Measurements from ENCODE around the gene KCTD14. TPM values are rescaled to one million over a fixed set of nuclear protein-coding genes. Genes with fewer than 3 reads are reported as not detected.

The KCTD14 gene
- total RNA-seq, 2 donors from 2014 or later, result 7.6 to 12.2 TPM

- Histone ChIP-seq H3K27ac (no peak overlapping the region), H3K4me1 (no peaks in the 10 kb centered on the region), H3K27me3 (no peaks in the 10 kb centered on the region), H3K4me3 (no peak overlapping the region), H3K36me3 (replicated peaks in 1 of 2; ENCODE audit: insufficient read depth in 1 of 2, low read depth in 2 of 2) (peaks cover 1 to 15% of the 10 kb centered on the region in 2 donors), H3K9me3 (no peaks in the 10 kb centered on the region)
- ATAC-seq (no peak), DNase-seq (no peak)
- no peak for TF ChIP-seq POLR2A (IDR thresholded peaks at IDR 0.05)
- TF ChIP-seq CTCF (IDR thresholded peaks at IDR 0.05), result no peak
- WGBS, 2 donors, result 91 to 100% methylated on average over 2 of the region's 2 CpGs
- intact Hi-C loops (cut with DNase I), result no loop called here
Measured at GRCh38 chr11:77981346-77981947, 41.6 kb downstream of the KCTD14 start.

- DNase-seq (no peak), ATAC-seq (no peak)
- WGBS, 2 donors, result 84 to 100% methylated on average over 2 of the region's 2 CpGs
- H3K27ac ChIP-seq, result no peak overlapping the region
- no peaks in the 10 kb centered on the region for H3K27me3 ChIP-seq
- H3K9me3 ChIP-seq, result no peaks in the 10 kb centered on the region
- H3K4me1 ChIP-seq, result no peaks in the 10 kb centered on the region
- intact Hi-C loops (cut with DNase I), result no loop called here
- no peaks in the 10 kb centered on the region for H3K36me3 ChIP-seq (replicated peaks in 1 of 2; ENCODE audit: insufficient read depth in 1 of 2, low read depth in 2 of 2)
- no peak for TF ChIP-seq POLR2A (IDR thresholded peaks at IDR 0.05)
- no peak for TF ChIP-seq CTCF (IDR thresholded peaks at IDR 0.05)
- no peak overlapping the region for H3K4me3 ChIP-seq
Measured at GRCh38 chr11:77968337-77968736, 54.7 kb downstream of the KCTD14 start.

GRCh38 chr11:77967753-77968152 is 55.3 kb downstream of the KCTD14 start:
- H3K36me3 ChIP-seq (replicated peaks in 1 of 2; ENCODE audit: insufficient read depth in 1 of 2, low read depth in 2 of 2), result no peaks in the 10 kb centered on the region
- intact Hi-C loops (cut with DNase I), result no loop called here
- no peak for ATAC-seq

GRCh38 chr11:77967121-77967520 is 56.0 kb downstream of the KCTD14 start:
- Histone ChIP-seq H3K9me3 (no peaks in the 10 kb centered on the region), H3K27ac (no peak overlapping the region), H3K36me3 (replicated peaks in 1 of 2; ENCODE audit: insufficient read depth in 1 of 2, low read depth in 2 of 2) (no peaks in the 10 kb centered on the region), H3K27me3 (no peaks in the 10 kb centered on the region), H3K4me1 (no peaks in the 10 kb centered on the region), H3K4me3 (no peak overlapping the region)
- TF ChIP-seq CTCF (IDR thresholded peaks at IDR 0.05) (no peak), POLR2A (IDR thresholded peaks at IDR 0.05) (no peak)
- no peak for DNase-seq
- WGBS, 2 donors, result 80 to 89% methylated on average over 2 of the region's 2 CpGs
- intact Hi-C loops (cut with DNase I), result no loop called here
- ATAC-seq, result no peak

More at GRCh38 chr11:77967753-77968152, 55.3 kb downstream of the KCTD14 start:
- no peaks in the 10 kb centered on the region for H3K4me1 ChIP-seq
- H3K27me3 ChIP-seq, result no peaks in the 10 kb centered on the region
- no peak overlapping the region for H3K27ac ChIP-seq
- H3K9me3 ChIP-seq, result no peaks in the 10 kb centered on the region
- no peak for DNase-seq
- no peak overlapping the region for H3K4me3 ChIP-seq
- TF ChIP-seq CTCF (IDR thresholded peaks at IDR 0.05) (no peak), POLR2A (IDR thresholded peaks at IDR 0.05) (no peak)

GRCh38 chr11:77966338-77966737 is 56.7 kb downstream of the KCTD14 start:
- Histone ChIP-seq H3K9me3 (no peaks in the 10 kb centered on the region), H3K36me3 (replicated peaks in 1 of 2; ENCODE audit: insufficient read depth in 1 of 2, low read depth in 2 of 2) (no peaks in the 10 kb centered on the region), H3K27ac (no peak overlapping the region), H3K27me3 (no peaks in the 10 kb centered on the region), H3K4me3 (no peak overlapping the region), H3K4me1 (no peaks in the 10 kb centered on the region)
- WGBS, 2 donors, result 90 to 93% methylated on average over 2 of the region's 2 CpGs
- no peak for DNase-seq
- intact Hi-C loops (cut with DNase I), result no loop called here
- no peak for ATAC-seq
- TF ChIP-seq CTCF (IDR thresholded peaks at IDR 0.05), result no peak
- no peak for TF ChIP-seq POLR2A (IDR thresholded peaks at IDR 0.05)

Data from body of pancreas (tissue), 4 donors.